Memory B cell (primary cell): ENCODE data around the gene AHRR.
"Not testable (repeated sequence)": the region's sequence is repeated elsewhere in the genome, so short reads cannot be mapped to it uniquely, and the experiment has no call there.

ENCODE experiments used
- ATAC-seq: fragments of 150-1000 bp; cut with Tn5 transposase; 2 replicates; pipeline ENCODE4 v1.10.0; 2021; ENCODE audit warnings: low read depth, mild to moderate bottlenecking, moderate library complexity
- DNase-seq, 2 donors: peaks; one replicate each; pipeline ENCODE4 v3.0.0; 2022; ENCODE audit warnings: low spot score in 2 of 2
- H3K27ac Mint-ChIP-seq: one replicate; pipeline ENCODE4 v1.8.0; 2022; ENCODE audit warnings: mild to moderate bottlenecking, moderate library complexity, mixed read lengths
- H3K27me3 Mint-ChIP-seq: one replicate; pipeline ENCODE4 v1.8.0; 2022; ENCODE audit warnings: mixed read lengths
- H3K36me3 Mint-ChIP-seq: one replicate; pipeline ENCODE4 v1.8.0; 2022; ENCODE audit warnings: mild to moderate bottlenecking, mixed read lengths
- H3K4me1 Mint-ChIP-seq: one replicate; pipeline ENCODE4 v1.8.0; 2022; ENCODE audit warnings: mixed read lengths
- H3K4me3 Mint-ChIP-seq: one replicate; pipeline ENCODE4 v1.8.0; 2022; ENCODE audit warnings: mild to moderate bottlenecking, moderate library complexity, mixed read lengths
- H3K9me3 Mint-ChIP-seq: one replicate; pipeline ENCODE4 v1.8.0; 2022; ENCODE audit warnings: mixed read lengths

Gene AHRR

DNA sequence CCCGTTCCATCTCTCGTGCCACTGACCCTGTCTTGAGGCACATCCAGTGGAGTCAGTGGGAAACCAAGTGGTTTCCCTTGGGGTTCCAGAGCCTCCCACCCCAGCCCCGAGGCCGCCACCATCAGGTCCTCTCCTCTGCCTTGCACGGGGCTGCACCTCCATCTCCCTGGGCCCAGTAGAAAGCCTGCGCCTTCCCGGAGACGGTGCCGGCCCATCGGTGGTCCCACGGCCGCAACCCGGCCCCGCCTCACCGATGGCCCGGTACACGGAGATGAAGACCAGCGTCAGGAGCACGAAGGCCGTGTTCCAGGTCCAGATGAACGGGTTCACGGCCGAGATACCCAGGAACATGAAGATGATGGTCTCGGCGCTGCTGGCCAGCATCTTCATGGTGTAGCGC, 161.5 kb downstream of the AHRR start:
- Mint-ChIP-seq H3K9me3 (no peaks in the 10 kb centered on the region), H3K36me3 (no peaks in the 10 kb centered on the region), H3K27ac (no peak overlapping the region), H3K4me1 (no peaks in the 10 kb centered on the region), H3K27me3 (peaks cover 18% of the 10 kb centered on the region), H3K4me3 (no peak overlapping the region)
- DNase-seq (no peak), ATAC-seq (no peak)

- H3K27me3 Mint-ChIP-seq, result peaks cover 17% of the 10 kb centered on the region
- no peak for ATAC-seq
Measured at GRCh38 chr5:483434-484140, 162.1 kb downstream of the AHRR start.

GRCh38 chr5:484556-484955, 163.0 kb downstream of the AHRR start:
- no peak overlapping the region for H3K4me3 Mint-ChIP-seq
- H3K27ac Mint-ChIP-seq, result no peak overlapping the region
- H3K4me1 Mint-ChIP-seq, result no peaks in the 10 kb centered on the region
- ATAC-seq (no peak), DNase-seq (no peak)
- no peaks in the 10 kb centered on the region for H3K9me3 Mint-ChIP-seq
- peaks cover 17% of the 10 kb centered on the region for H3K27me3 Mint-ChIP-seq
- H3K36me3 Mint-ChIP-seq, result no peaks in the 10 kb centered on the region

More at GRCh38 chr5:483434-484140, 162.1 kb downstream of the AHRR start:
- no peak overlapping the region for H3K27ac Mint-ChIP-seq
- no peaks in the 10 kb centered on the region for H3K4me1 Mint-ChIP-seq
- H3K4me3 Mint-ChIP-seq, result no peak overlapping the region
- no peak for DNase-seq
- no peaks in the 10 kb centered on the region for H3K36me3 Mint-ChIP-seq
- no peaks in the 10 kb centered on the region for H3K9me3 Mint-ChIP-seq

- Mint-ChIP-seq H3K27ac (no peak overlapping the region), H3K9me3 (no peaks in the 10 kb centered on the region), H3K27me3 (peaks cover 18% of the 10 kb centered on the region), H3K4me1 (no peaks in the 10 kb centered on the region), H3K36me3 (no peaks in the 10 kb centered on the region), H3K4me3 (no peak overlapping the region)
- DNase-seq, result no peak
- no peak for ATAC-seq
Measured at GRCh38 chr5:485113-485945, 163.8 kb downstream of the AHRR start.

DNA sequence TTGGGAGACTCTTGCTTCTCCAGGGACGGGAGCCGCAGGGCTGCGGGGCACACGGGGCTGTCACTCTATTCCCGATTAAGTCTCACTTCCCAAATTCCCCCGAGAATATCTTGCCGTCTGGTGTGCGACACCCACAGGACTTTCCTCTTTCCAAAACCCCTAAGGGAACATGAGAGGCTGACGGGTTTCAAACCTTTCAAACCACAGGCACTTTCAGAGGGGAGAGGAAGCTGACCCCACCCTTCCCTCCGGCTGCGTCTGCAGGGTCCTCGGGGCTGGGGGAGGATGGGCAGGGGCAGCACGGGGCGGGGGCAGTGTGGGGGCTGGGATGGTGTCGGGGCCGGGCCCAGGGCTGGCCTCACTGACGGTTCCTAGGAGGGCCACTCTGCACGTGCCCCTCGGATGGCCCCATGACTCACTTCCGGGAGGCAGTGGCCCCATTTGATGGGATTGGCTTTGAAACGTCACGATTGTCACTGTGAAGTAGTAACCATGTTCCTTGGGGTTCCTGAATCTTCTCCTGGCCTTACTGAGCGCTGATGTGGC, 164.5 kb downstream of the AHRR start:
- H3K27ac Mint-ChIP-seq, result no peak overlapping the region
- no peak for ATAC-seq
- no peak overlapping the region for H3K4me3 Mint-ChIP-seq

DNA sequence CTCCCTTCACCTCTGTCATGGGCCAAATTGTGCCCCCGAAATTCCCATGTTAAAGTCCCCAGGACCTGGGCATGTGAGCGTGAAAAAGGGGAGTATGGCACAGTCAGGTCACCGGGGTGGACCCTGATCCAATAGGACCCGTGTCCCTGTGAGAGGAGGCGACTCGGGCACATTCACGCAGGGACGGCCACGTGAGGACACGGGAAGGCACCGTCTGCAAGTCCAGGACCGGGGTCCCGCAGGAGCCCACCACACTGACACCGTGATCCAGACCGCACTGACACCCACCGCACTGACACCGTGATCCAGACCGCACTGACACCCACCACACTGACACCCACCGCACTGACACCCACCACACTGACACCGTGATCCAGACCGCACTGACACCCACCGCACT, 165.1 kb downstream of the AHRR start:
- peaks cover 16% of the 10 kb centered on the region for H3K27me3 Mint-ChIP-seq
- H3K27ac Mint-ChIP-seq, H3K4me3 Mint-ChIP-seq, H3K36me3 Mint-ChIP-seq, H3K4me1 Mint-ChIP-seq, H3K9me3 Mint-ChIP-seq, ATAC-seq, DNase-seq: not testable (repeated sequence)

More for the DNA sequence above, 164.5 kb downstream of the AHRR start:
- Mint-ChIP-seq H3K27me3 (peaks cover 18% of the 10 kb centered on the region), H3K4me1 (no peaks in the 10 kb centered on the region), H3K36me3 (no peaks in the 10 kb centered on the region), H3K9me3 (no peaks in the 10 kb centered on the region)
- no peak for DNase-seq
